PC-9 (cell line): ENCODE results near the gene NAALADL1.

ENCODE experiments used
- CTCF ChIP-seq: fragments of 200-600 bp; sonication (generic); conservative IDR thresholded peaks from 2 replicates; pipeline ENCODE4 v1.6.1; 2017; ENCODE audit warnings: mixed run types, antibody characterized with exemption, mild to moderate bottlenecking, moderate library complexity
- EZH2 ChIP-seq: fragments of 200-600 bp; sonication (generic); IDR thresholded peaks from 2 replicates; pipeline ENCODE4 v1.8.0; 2017; ENCODE audit warnings: antibody characterized with exemption, low read depth

DNA sequence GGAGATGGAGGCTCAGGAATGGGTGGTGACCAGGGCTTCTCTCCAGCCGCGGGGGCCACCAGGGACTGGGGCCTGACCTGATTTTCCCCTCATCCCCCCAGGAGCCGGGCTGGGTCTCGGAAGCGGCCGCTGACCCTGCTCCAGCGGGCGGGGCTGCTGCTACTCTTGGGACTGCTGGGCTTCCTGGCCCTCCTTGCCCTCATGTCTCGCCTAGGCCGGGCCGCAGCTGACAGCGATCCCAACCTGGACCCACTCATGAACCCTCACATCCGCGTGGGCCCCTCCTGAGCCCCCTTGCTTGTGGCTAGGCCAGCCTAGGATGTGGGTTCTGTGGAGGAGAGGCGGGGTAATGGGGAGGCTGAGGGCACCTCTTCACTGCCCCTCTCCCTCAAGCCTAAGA is 29.5 kb upstream of the NAALADL1 start:
- TF ChIP-seq EZH2 = no peak
- no peak for TF ChIP-seq CTCF
